ENCODE measurements around the gene CDKAL1.
"Not testable (repeated sequence)": the region's sequence is repeated elsewhere in the genome, so short reads cannot be mapped to it uniquely, and the experiment has no call there.

Gene CDKAL1

DNA sequence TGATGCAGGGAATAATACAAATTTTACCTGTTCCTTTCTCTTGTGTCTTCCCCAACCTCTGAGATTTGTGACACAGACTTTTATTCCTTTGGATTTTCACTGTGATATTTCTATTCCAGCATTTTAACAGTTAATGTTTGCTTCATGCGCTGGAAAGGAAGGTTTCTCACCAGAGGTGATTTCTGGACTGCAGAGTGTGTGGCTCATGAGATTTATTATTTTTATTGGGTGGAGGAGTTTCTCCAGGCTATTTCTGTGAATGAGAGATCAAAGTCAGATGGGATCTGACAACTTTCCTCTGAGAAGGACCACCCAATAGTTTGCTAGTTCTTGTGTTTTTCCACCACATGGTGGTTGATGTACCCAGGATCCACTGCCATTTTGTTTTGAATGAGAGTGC, 377.5 kb downstream of the CDKAL1 start:
- no peak for TF ChIP-seq POU2F2 (IDR thresholded peaks at IDR 0.05; ENCODE audit: low read depth, low read length)
- TF ChIP-seq TAF1 (IDR thresholded peaks at IDR 0.05; ENCODE audit: low read depth, low read length): no peak
- no peak for TF ChIP-seq POLR2AphosphoS5 (IDR thresholded peaks at IDR 0.05; ENCODE audit: low read depth, low read length)
- no peak for TF ChIP-seq POLR2A (IDR thresholded peaks at IDR 0.05; ENCODE audit: low read depth, low read length)
- no peak for TF ChIP-seq SPI1 (IDR thresholded peaks at IDR 0.05; ENCODE audit: low read depth, low read length)
- no peak for TF ChIP-seq PAX5 (IDR thresholded peaks at IDR 0.05; ENCODE audit: insufficient read depth, low read length, severe bottlenecking)
- FAIRE-seq: no peak

GRCh38 chr6:20915156-20915555, 380.9 kb downstream of the CDKAL1 start:
- DNase-seq (ENCODE audit: insufficient read length, low spot score) (no peak), FAIRE-seq (no peak)
- TF ChIP-seq POU2F2 (IDR thresholded peaks at IDR 0.05; ENCODE audit: low read depth, low read length) (no peak), SPI1 (IDR thresholded peaks at IDR 0.05; ENCODE audit: low read depth, low read length) (peak; percentile 55)

More for the DNA sequence above, 377.5 kb downstream of the CDKAL1 start:
- DNase-seq (ENCODE audit: insufficient read length, low spot score): no peak

- TF ChIP-seq TAF1 (IDR thresholded peaks at IDR 0.05; ENCODE audit: low read depth, low read length) (no peak), PAX5 (IDR thresholded peaks at IDR 0.05; ENCODE audit: insufficient read depth, low read length, severe bottlenecking) (no peak), POU2F2 (IDR thresholded peaks at IDR 0.05; ENCODE audit: low read depth, low read length) (no peak), POLR2A (IDR thresholded peaks at IDR 0.05; ENCODE audit: low read depth, low read length) (no peak), POLR2AphosphoS5 (IDR thresholded peaks at IDR 0.05; ENCODE audit: low read depth, low read length) (no peak), SPI1 (IDR thresholded peaks at IDR 0.05; ENCODE audit: low read depth, low read length) (no peak)
- no peak for FAIRE-seq
- DNase-seq (ENCODE audit: insufficient read length, low spot score): no peak
These were observed 381.4 kb downstream of the CDKAL1 start for GRCh38 chr6:20915626-20916025.

GRCh38 chr6:20916086-20916485, 381.8 kb downstream of the CDKAL1 start:
- DNase-seq (ENCODE audit: insufficient read length, low spot score) (no peak), FAIRE-seq (no peak)
- TF ChIP-seq TAF1 (IDR thresholded peaks at IDR 0.05; ENCODE audit: low read depth, low read length) (no peak), POLR2A (IDR thresholded peaks at IDR 0.05; ENCODE audit: low read depth, low read length) (no peak), POU2F2 (IDR thresholded peaks at IDR 0.05; ENCODE audit: low read depth, low read length) (no peak), PAX5 (IDR thresholded peaks at IDR 0.05; ENCODE audit: insufficient read depth, low read length, severe bottlenecking) (no peak), SPI1 (IDR thresholded peaks at IDR 0.05; ENCODE audit: low read depth, low read length) (no peak), POLR2AphosphoS5 (IDR thresholded peaks at IDR 0.05; ENCODE audit: low read depth, low read length) (no peak)

DNA sequence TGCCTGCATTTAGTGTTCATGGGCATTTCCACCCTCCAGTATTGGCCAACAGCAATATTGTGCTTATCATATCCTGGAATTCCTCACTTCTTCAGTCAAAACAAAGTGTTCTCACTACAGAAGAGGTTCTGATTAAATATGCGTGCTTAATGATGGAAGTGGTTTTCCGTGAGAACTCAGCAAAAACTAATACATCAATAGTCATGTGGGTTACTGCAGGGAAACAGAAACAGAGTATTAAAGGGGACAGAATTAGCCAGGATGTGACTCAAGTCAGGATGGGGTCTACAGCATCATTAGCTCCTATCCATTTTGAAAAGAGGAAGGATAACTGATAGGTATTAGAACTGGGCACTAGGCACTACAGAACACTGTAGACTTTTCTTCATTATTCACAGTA, 384.6 kb downstream of the CDKAL1 start:
- no peak for TF ChIP-seq POLR2A (IDR thresholded peaks at IDR 0.05; ENCODE audit: low read depth, low read length)
- TF ChIP-seq POU2F2 (IDR thresholded peaks at IDR 0.05; ENCODE audit: low read depth, low read length): no peak
- TF ChIP-seq SPI1 (IDR thresholded peaks at IDR 0.05; ENCODE audit: low read depth, low read length): no peak
- no peak for TF ChIP-seq POLR2AphosphoS5 (IDR thresholded peaks at IDR 0.05; ENCODE audit: low read depth, low read length)
- no peak for TF ChIP-seq PAX5 (IDR thresholded peaks at IDR 0.05; ENCODE audit: insufficient read depth, low read length, severe bottlenecking)
- TF ChIP-seq TAF1 (IDR thresholded peaks at IDR 0.05; ENCODE audit: low read depth, low read length): no peak
- DNase-seq (ENCODE audit: insufficient read length, low spot score) (no peak), FAIRE-seq (no peak)

GRCh38 chr6:20919677-20920385, 385.6 kb downstream of the CDKAL1 start:
- no peak for DNase-seq (ENCODE audit: insufficient read length, low spot score)
- TF ChIP-seq POU2F2 (IDR thresholded peaks at IDR 0.05; ENCODE audit: low read depth, low read length) (no peak), SPI1 (IDR thresholded peaks at IDR 0.05; ENCODE audit: low read depth, low read length) (no peak), TAF1 (IDR thresholded peaks at IDR 0.05; ENCODE audit: low read depth, low read length) (no peak), PAX5 (IDR thresholded peaks at IDR 0.05; ENCODE audit: insufficient read depth, low read length, severe bottlenecking) (no peak), POLR2AphosphoS5 (IDR thresholded peaks at IDR 0.05; ENCODE audit: low read depth, low read length) (no peak), POLR2A (IDR thresholded peaks at IDR 0.05; ENCODE audit: low read depth, low read length) (no peak)
- FAIRE-seq: peak; percentile 35

DNA sequence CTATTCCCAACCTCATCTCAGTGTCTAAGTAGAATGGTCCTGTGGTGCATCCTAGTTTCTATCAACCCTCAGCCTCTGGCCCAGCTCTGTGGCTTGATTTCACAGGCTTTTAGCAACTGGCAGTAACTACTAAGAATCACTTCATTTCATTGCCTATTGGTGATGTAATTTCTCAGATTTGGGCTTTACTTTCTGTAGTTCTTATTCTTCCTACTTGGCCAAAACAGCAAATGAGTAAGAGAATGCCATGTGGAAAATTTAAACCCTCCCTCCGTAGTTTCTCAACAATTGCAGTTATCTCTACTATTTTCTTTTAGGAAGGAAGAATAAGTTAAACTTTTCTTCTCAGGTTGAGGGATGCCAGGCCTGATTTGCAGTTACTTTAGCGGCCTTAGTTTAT, 387.3 kb downstream of the CDKAL1 start:
- TF ChIP-seq TAF1 (IDR thresholded peaks at IDR 0.05; ENCODE audit: low read depth, low read length) (no peak), POLR2AphosphoS5 (IDR thresholded peaks at IDR 0.05; ENCODE audit: low read depth, low read length) (no peak), PAX5 (IDR thresholded peaks at IDR 0.05; ENCODE audit: insufficient read depth, low read length, severe bottlenecking) (no peak), SPI1 (IDR thresholded peaks at IDR 0.05; ENCODE audit: low read depth, low read length) (no peak), POLR2A (IDR thresholded peaks at IDR 0.05; ENCODE audit: low read depth, low read length) (no peak), POU2F2 (IDR thresholded peaks at IDR 0.05; ENCODE audit: low read depth, low read length) (no peak)
- FAIRE-seq (no peak), DNase-seq (ENCODE audit: insufficient read length, low spot score) (no peak)

GRCh38 chr6:20922743-20923142, 388.5 kb downstream of the CDKAL1 start:
- TF ChIP-seq POLR2AphosphoS5 (IDR thresholded peaks at IDR 0.05; ENCODE audit: low read depth, low read length): no peak
- TF ChIP-seq POLR2A (IDR thresholded peaks at IDR 0.05; ENCODE audit: low read depth, low read length): no peak
- TF ChIP-seq TAF1 (IDR thresholded peaks at IDR 0.05; ENCODE audit: low read depth, low read length): no peak
- no peak for TF ChIP-seq SPI1 (IDR thresholded peaks at IDR 0.05; ENCODE audit: low read depth, low read length)
- no peak for TF ChIP-seq POU2F2 (IDR thresholded peaks at IDR 0.05; ENCODE audit: low read depth, low read length)
- TF ChIP-seq PAX5 (IDR thresholded peaks at IDR 0.05; ENCODE audit: insufficient read depth, low read length, severe bottlenecking): no peak
- no peak for FAIRE-seq
- no peak for DNase-seq (ENCODE audit: insufficient read length, low spot score)

- DNase-seq (ENCODE audit: insufficient read length, low spot score); FAIRE-seq: not testable (repeated sequence)
These were observed 389.8 kb downstream of the CDKAL1 start for GRCh38 chr6:20924094-20924493.

- DNase-seq (ENCODE audit: insufficient read length, low spot score) (no peak), FAIRE-seq (no peak)
- TF ChIP-seq POLR2A (IDR thresholded peaks at IDR 0.05; ENCODE audit: low read depth, low read length) (no peak), POU2F2 (IDR thresholded peaks at IDR 0.05; ENCODE audit: low read depth, low read length) (no peak), TAF1 (IDR thresholded peaks at IDR 0.05; ENCODE audit: low read depth, low read length) (no peak), POLR2AphosphoS5 (IDR thresholded peaks at IDR 0.05; ENCODE audit: low read depth, low read length) (no peak), SPI1 (IDR thresholded peaks at IDR 0.05; ENCODE audit: low read depth, low read length) (no peak), PAX5 (IDR thresholded peaks at IDR 0.05; ENCODE audit: insufficient read depth, low read length, severe bottlenecking) (no peak)
These were observed 390.8 kb downstream of the CDKAL1 start for GRCh38 chr6:20924911-20925543.
